Measurements from ENCODE around the gene TTC28. TPM values are rescaled to one million over a fixed set of nuclear protein-coding genes. Genes with fewer than 3 reads are reported as not detected.
A peak's percentile ranks its signal among the peaks of the same experiment; 100 is the strongest.

TTC28 gene
- total RNA-seq, 2 donors from 2014 or later: 5.7 to 6.0 TPM

DNA sequence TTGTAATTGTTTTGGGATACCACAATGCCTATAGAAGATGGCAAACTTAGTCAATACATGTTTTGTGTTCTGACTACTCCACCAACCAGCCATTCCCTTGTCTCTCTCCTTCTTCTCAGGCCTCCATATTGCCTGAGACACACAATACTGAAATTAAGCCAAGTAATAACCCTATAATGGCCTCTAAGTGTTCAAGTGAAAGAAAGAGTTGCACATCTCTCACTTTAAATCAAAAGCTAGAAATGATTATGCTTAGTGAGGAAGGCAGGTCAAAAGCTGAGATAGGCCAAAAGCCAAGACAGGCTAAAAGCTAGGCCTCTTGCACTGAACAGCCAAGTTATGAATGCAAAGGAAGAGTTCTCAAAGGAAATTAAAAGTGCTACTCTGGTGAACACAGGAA is 318.7 kb downstream of the TTC28 start:
- H3K27ac Mint-ChIP-seq: peak overlapping the region in 1 of 2 donors; percentile 6

GRCh38 chr22:28358312-28358711 is 321.3 kb downstream of the TTC28 start:
- DNase-seq (ENCODE audit: low spot score) (no peak), ATAC-seq (no peak)
- H3K27me3 Mint-ChIP-seq: peaks cover 9 to 14% of the 10 kb centered on the region in 2 donors
- peaks cover 9% of the 10 kb centered on the region for H3K36me3 Mint-ChIP-seq
- peaks cover 0 to 8% of the 10 kb centered on the region in 2 donors for H3K4me1 Mint-ChIP-seq (ENCODE audit: low read depth in 2 of 2)
- no peak overlapping the region for H3K4me3 Mint-ChIP-seq
- H3K27ac Mint-ChIP-seq: no peak overlapping the region
- H3K9me3 Mint-ChIP-seq: peaks cover 7% of the 10 kb centered on the region

More for the DNA sequence above, 318.7 kb downstream of the TTC28 start:
- no peak for DNase-seq (ENCODE audit: low spot score)
- peak in 1 of 2 donors; percentile 62 for ATAC-seq
- Mint-ChIP-seq H3K4me1 (ENCODE audit: low read depth in 2 of 2) (peaks cover 0 to 8% of the 10 kb centered on the region in 2 donors), H3K4me3 (peak overlapping the region; percentile 1), H3K9me3 (peaks cover 7% of the 10 kb centered on the region), H3K27me3 (peaks cover 6 to 16% of the 10 kb centered on the region in 2 donors), H3K36me3 (peaks cover 9% of the 10 kb centered on the region)

GRCh38 chr22:28357193-28357592 is 322.4 kb downstream of the TTC28 start:
- ATAC-seq (no peak), DNase-seq (ENCODE audit: low spot score) (no peak)
- Mint-ChIP-seq H3K27me3 (peaks cover 13 to 14% of the 10 kb centered on the region in 2 donors), H3K9me3 (peaks cover under 1% of the 10 kb centered on the region), H3K36me3 (peaks cover 2% of the 10 kb centered on the region), H3K4me3 (no peak overlapping the region), H3K4me1 (ENCODE audit: low read depth in 2 of 2) (peaks cover 0 to 8% of the 10 kb centered on the region in 2 donors), H3K27ac (no peak overlapping the region)

GRCh38 chr22:28351476-28351875 is 328.2 kb downstream of the TTC28 start:
- Mint-ChIP-seq H3K27me3 (peaks cover 11 to 36% of the 10 kb centered on the region in 2 donors), H3K36me3 (no peaks in the 10 kb centered on the region), H3K4me1 (ENCODE audit: low read depth in 2 of 2) (no peaks in the 10 kb centered on the region), H3K9me3 (no peaks in the 10 kb centered on the region), H3K4me3 (no peak overlapping the region), H3K27ac (no peak overlapping the region)
- no peak for DNase-seq (ENCODE audit: low spot score)
- no peak for ATAC-seq

- ATAC-seq: no peak
- Mint-ChIP-seq H3K36me3 (no peaks in the 10 kb centered on the region), H3K4me3 (no peak overlapping the region)
These were observed 330.7 kb downstream of the TTC28 start for GRCh38 chr22:28348613-28349609.

GRCh38 chr22:28346308-28346707 is 333.3 kb downstream of the TTC28 start:
- no peaks in the 10 kb centered on the region for H3K4me1 Mint-ChIP-seq (ENCODE audit: low read depth in 2 of 2)
- H3K27ac Mint-ChIP-seq: no peak overlapping the region
- peaks cover 5 to 34% of the 10 kb centered on the region in 2 donors for H3K27me3 Mint-ChIP-seq
- no peaks in the 10 kb centered on the region for H3K9me3 Mint-ChIP-seq
- no peak for DNase-seq (ENCODE audit: low spot score)
- ATAC-seq: no peak
- no peaks in the 10 kb centered on the region for H3K36me3 Mint-ChIP-seq
- no peak overlapping the region for H3K4me3 Mint-ChIP-seq

More at GRCh38 chr22:28348613-28349609, 330.7 kb downstream of the TTC28 start:
- H3K27me3 Mint-ChIP-seq: peaks cover 10 to 54% of the 10 kb centered on the region in 2 donors
- H3K27ac Mint-ChIP-seq: no peak overlapping the region
- no peaks in the 10 kb centered on the region for H3K4me1 Mint-ChIP-seq (ENCODE audit: low read depth in 2 of 2)
- no peak for DNase-seq (ENCODE audit: low spot score)
- no peaks in the 10 kb centered on the region for H3K9me3 Mint-ChIP-seq

DNA sequence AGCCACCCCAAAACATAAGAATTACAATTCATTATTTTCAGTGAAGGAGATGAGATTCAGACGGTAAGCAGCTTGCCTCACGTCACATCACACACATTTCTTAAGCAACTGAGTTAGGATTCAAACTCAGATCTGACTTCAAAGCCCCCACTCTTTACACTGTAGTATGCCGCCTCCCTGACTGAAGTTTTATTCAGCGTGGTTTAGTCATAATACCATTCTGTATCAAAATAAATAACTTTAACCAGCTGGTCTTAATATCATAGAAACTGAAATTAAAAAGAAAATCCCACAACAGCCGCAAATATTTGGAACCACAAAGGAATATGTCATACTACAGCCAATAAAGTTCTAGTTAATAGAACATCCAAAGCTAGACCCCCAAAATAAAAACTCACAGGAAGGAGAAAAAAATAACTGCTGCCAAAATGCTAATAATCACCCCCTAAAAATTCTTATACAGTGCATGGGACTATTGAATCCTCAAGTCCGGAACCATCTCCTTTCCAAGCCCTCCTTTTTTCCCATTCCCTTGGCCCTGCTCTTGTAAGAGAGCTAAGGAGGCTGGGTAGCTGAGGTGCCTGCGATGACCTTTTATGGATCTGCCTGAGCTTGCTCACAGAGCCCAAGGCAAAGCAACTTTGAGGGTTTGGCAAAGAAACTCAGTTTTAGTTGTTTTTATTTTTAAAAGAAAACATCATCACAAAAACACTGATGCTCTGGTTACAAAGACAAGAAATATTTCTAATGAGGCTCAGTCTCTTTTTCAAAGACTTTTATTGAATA is 334.5 kb downstream of the TTC28 start:
- Mint-ChIP-seq H3K4me3 (no peak overlapping the region), H3K9me3 (no peaks in the 10 kb centered on the region), H3K4me1 (ENCODE audit: low read depth in 2 of 2) (no peaks in the 10 kb centered on the region), H3K27me3 (peaks cover 5 to 31% of the 10 kb centered on the region in 2 donors), H3K36me3 (no peaks in the 10 kb centered on the region), H3K27ac (no peak overlapping the region)
- DNase-seq (ENCODE audit: low spot score) (no peak), ATAC-seq (no peak)

- H3K27me3 Mint-ChIP-seq: peaks cover 2 to 40% of the 10 kb centered on the region in 2 donors
- no peaks in the 10 kb centered on the region for H3K9me3 Mint-ChIP-seq
- no peak for DNase-seq (ENCODE audit: low spot score)
- no peak for ATAC-seq
- H3K27ac Mint-ChIP-seq: no peak overlapping the region
- H3K4me1 Mint-ChIP-seq (ENCODE audit: low read depth in 2 of 2): no peaks in the 10 kb centered on the region
- no peak overlapping the region for H3K4me3 Mint-ChIP-seq
- peaks cover 5% of the 10 kb centered on the region for H3K36me3 Mint-ChIP-seq
These were observed 338.6 kb downstream of the TTC28 start for GRCh38 chr22:28341001-28341400.

DNA sequence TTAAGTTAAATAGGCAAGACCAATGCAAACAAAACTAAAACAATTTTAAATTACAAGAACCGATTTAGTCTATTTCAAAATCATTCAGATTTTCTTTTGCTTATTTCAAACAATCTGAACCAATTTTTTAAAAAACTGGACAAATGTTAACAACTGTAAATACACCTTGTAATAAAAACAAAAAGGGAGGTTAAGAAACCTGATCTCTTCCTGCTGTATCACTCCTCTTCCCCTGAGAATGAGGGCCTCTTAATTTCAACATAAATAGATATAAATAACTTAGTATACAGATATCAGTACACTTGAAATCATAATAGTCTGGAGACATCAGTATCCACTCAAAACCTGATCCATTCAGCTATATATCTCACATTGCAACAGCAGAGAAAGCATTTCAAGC is 346.6 kb downstream of the TTC28 start:
- Mint-ChIP-seq H3K4me3 (no peak overlapping the region), H3K36me3 (peaks cover 5% of the 10 kb centered on the region), H3K27me3 (peaks cover 8 to 14% of the 10 kb centered on the region in 2 donors), H3K4me1 (ENCODE audit: low read depth in 2 of 2) (no peaks in the 10 kb centered on the region), H3K27ac (no peak overlapping the region), H3K9me3 (no peaks in the 10 kb centered on the region)
- ATAC-seq (no peak), DNase-seq (ENCODE audit: low spot score) (no peak)

GRCh38 chr22:28332410-28332809 is 347.2 kb downstream of the TTC28 start:
- H3K36me3 Mint-ChIP-seq: peaks cover 5% of the 10 kb centered on the region
- DNase-seq (ENCODE audit: low spot score) (no peak), ATAC-seq (no peak)
- H3K4me1 Mint-ChIP-seq (ENCODE audit: low read depth in 2 of 2): no peaks in the 10 kb centered on the region
- no peak overlapping the region for H3K4me3 Mint-ChIP-seq
- H3K27ac Mint-ChIP-seq: no peak overlapping the region
- H3K9me3 Mint-ChIP-seq: no peaks in the 10 kb centered on the region
- peaks cover 8 to 13% of the 10 kb centered on the region in 2 donors for H3K27me3 Mint-ChIP-seq

DNA sequence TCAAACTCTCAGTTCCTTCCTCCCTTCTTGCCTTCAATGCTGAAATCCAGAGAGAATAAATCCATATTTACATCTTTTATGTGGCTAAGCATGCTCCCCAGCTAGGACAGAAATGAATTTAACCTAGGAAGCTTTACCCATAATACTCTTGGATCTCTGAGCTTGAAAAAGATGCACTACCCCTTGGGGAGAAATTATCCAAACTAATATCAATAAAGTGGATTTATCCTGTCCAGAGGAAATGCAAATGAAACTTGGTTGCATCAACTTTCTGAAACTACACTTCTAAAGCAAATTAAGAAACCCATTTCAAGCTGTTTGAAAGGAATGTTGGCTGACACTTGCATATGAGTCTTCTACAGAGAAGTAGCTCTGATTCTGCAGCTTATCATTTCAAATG is 347.9 kb downstream of the TTC28 start:
- Mint-ChIP-seq H3K36me3 (peaks cover 3% of the 10 kb centered on the region), H3K27me3 (peaks cover 7 to 8% of the 10 kb centered on the region in 2 donors), H3K4me3 (no peak overlapping the region), H3K4me1 (ENCODE audit: low read depth in 2 of 2) (no peaks in the 10 kb centered on the region), H3K9me3 (no peaks in the 10 kb centered on the region), H3K27ac (no peak overlapping the region)
- ATAC-seq: no peak
- DNase-seq (ENCODE audit: low spot score): no peak

DNA sequence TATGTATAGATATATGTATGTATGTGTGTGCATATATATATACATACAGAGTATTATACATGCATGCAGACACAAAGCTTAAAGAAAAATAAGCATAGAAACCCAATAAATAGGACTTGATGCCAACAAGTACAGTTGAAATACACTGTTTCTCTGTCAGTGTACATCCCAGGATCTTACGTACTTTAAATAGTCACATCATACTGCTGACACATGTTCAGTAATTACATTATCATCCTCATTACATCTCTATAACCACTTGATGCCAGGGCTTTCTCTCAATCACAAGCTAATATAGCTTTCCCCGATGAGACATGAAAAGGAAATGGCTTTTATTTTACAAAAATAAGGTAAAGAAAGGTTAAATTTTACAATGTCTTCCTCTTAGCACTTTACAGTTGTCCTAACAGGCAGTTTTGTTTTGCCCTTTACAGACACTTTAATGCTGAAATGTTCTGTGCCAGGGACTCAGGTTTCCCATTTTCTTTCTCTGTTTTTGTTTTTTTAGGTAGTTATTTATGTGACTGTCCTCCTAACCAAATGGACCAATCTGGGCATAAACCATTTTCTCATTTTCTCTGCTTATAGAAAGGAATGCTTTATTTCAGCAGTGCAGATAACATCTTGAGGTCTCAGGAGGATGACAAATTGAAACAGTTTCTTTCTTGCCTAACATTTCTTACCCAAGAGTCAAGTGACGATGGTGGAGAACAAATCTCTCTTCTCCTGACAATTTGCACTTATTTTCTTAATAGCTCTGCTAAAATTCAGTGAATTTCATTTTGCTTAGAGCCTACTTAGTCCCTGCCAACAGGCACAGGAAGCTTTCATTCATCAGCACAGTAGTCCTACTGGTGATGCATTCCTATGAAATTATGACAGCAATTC is 350.2 kb downstream of the TTC28 start:
- DNase-seq (ENCODE audit: low spot score) (no peak), ATAC-seq (no peak)
- Mint-ChIP-seq H3K36me3 (no peaks in the 10 kb centered on the region), H3K9me3 (no peaks in the 10 kb centered on the region), H3K4me3 (no peak overlapping the region), H3K27me3 (peaks cover 0 to 7% of the 10 kb centered on the region in 2 donors), H3K4me1 (ENCODE audit: low read depth in 2 of 2) (no peaks in the 10 kb centered on the region), H3K27ac (no peak overlapping the region)

DNA sequence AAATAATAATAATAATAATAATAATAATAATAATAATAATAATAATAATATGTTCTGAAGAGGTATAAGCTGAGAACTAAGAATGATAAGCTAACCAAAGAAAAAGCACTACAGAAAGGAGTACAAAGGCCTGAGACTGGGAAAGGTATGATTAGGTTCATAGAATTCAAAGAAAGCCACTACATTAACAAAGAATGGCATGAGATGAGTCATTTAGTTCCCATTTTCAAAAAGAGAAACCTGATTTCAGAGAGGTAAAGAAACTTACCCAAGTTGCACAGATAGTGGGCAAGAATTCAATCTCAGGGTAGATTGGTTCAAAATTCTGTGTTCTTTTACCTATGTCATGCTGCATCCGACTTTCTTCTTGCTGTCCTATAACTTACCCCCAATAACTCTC is 350.9 kb downstream of the TTC28 start:
- no peaks in the 10 kb centered on the region for H3K9me3 Mint-ChIP-seq
- ATAC-seq (peak in 1 of 2 donors; percentile 20), DNase-seq (ENCODE audit: low spot score) (no peak)
- H3K4me3 Mint-ChIP-seq: no peak overlapping the region
- H3K36me3 Mint-ChIP-seq: no peaks in the 10 kb centered on the region
- H3K27ac Mint-ChIP-seq: no peak overlapping the region
- no peaks in the 10 kb centered on the region for H3K4me1 Mint-ChIP-seq (ENCODE audit: low read depth in 2 of 2)
- peaks cover under 1 to 9% of the 10 kb centered on the region in 2 donors for H3K27me3 Mint-ChIP-seq
